IMR-90 (cell line): ENCODE measurements around the gene LDLRAD4.

Experiments
- BHLHE40 ChIP-seq: fragments of 150-350 bp; IDR thresholded peaks from 2 replicates; pipeline ENCODE4 v1.6.1; 2016; ENCODE audit warnings: mild to moderate bottlenecking, low read depth, low read length
- CTCF ChIP-seq: conservative IDR thresholded peaks from 2 replicates; pipeline ENCODE4 v1.5.1; 2012; ENCODE audit warnings: mild to moderate bottlenecking, low read depth, low read length, improper control_type of control experiment
- FOS ChIP-seq: fragments of 150-350 bp; IDR thresholded peaks from 2 replicates; pipeline ENCODE4 v1.6.1; 2016; ENCODE audit warnings: low read depth, low read length
- MXI1 ChIP-seq: IDR thresholded peaks from 2 replicates; pipeline ENCODE4 v1.6.1; 2012; ENCODE audit warnings: low read depth, mild to moderate bottlenecking, low read length, moderate library complexity, borderline replicate concordance
- POLR2A ChIP-seq: IDR thresholded peaks from 2 replicates; pipeline ENCODE4 v1.6.1; 2012; ENCODE audit warnings: mild to moderate bottlenecking, low read depth, low read length
- RAD21 ChIP-seq: IDR thresholded peaks from 2 replicates; pipeline ENCODE4 v1.6.1; 2012; ENCODE audit warnings: low read length, improper control_type of control experiment
- USF2 ChIP-seq: fragments of 150-350 bp; IDR thresholded peaks from 2 replicates; pipeline ENCODE4 v1.6.1; 2017; ENCODE audit warnings: mild to moderate bottlenecking, antibody characterized with exemption, low read length, low read depth

- TF ChIP-seq CTCF (no peak), USF2 (no peak), RAD21 (no peak), POLR2A (no peak), MXI1 (no peak), FOS (no peak), BHLHE40 (no peak)
Measured at GRCh38 chr18:13399511-13399910, 181.0 kb downstream of the LDLRAD4 start.
